ENCODE measurements around the gene NGEF.

DNA sequence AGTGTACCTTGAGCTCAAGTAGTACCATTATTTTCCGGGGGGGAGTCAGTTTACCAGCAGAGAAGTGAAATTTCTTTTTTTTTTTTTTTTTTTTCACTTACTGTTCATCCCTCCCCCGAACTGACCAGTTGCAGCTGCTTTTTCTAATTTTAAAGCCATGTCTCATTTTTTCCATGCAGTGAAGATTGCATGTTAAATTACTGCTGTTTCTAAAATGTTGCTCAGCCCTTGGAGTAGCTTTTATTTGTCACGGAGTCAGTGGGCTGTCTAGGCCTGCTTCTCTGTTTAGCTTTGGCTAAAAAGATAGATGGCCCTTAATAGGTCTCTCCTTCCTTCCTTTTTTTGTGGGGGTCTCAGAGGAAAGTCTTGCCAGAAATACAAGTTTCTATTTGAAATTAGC, 70.2 kb downstream of the NGEF start:
- TF ChIP-seq POLR2A (IDR thresholded peaks at IDR 0.05; ENCODE audit: low read length) (no peak), GATA1 (IDR thresholded peaks at IDR 0.05; ENCODE audit: low read depth, low read length) (no peak)

All from erythroblast (primary cell).